Measurements from ENCODE around the gene NFATC2.

- TF ChIP-seq CTCF (IDR thresholded peaks at IDR 0.05), result no peak
- no peak for TF ChIP-seq EP300 (IDR thresholded peaks at IDR 0.05)
Observed at GRCh38 chr20:51429696-51430095, 112.8 kb downstream of the NFATC2 start.
